Body of pancreas (tissue), 4 donors: ENCODE results near the gene TP53TG5. TPM values are rescaled to one million over a fixed set of nuclear protein-coding genes. Genes with fewer than 3 reads are reported as not detected.

ENCODE experiments used
- ATAC-seq: fragments of 150-250 bp; one replicate; pipeline ENCODE4 v1.9.1; 2016
- DNase-seq, 4 donors: peaks; one replicate each; pipeline ENCODE4 v3.0.0-alpha.2; 2019
- H3K27ac ChIP-seq, 4 donors: fragments of 200-600 bp; sonication (generic); 1 replicate in 3 of 4; 2 replicates in 1 of 4; pipeline versions ENCODE4 v1.5.1 to v1.6.1; 2016 to 2019; ENCODE audit warnings: mild to moderate bottlenecking in 1 of 4, mixed read lengths in 1 of 4, moderate library complexity in 1 of 4
- H3K27me3 ChIP-seq, 2 donors: fragments of 200-600 bp; sonication (generic); one replicate each; pipeline ENCODE4 v1.6.0; 2016; ENCODE audit warnings: mild to moderate bottlenecking in 1 of 2
- H3K36me3 ChIP-seq, 2 donors: fragments of 200-600 bp; sonication (generic); replicated peaks in 1 of 2; 2 replicates each; pipeline ENCODE4 v1.5.1; 2016; ENCODE audit warnings: low read depth in 2 of 2; ENCODE audit not compliant: insufficient read depth in 1 of 2
- H3K4me1 ChIP-seq: fragments of 200-600 bp; sonication (generic); one replicate; pipeline ENCODE4 v1.6.0; 2016
- H3K4me3 ChIP-seq, 2 donors: fragments of 200-600 bp; sonication (generic); 1 replicate in 1 of 2; 2 replicates in 1 of 2; pipeline ENCODE4 v1.5.1; 2016 to 2019
- H3K9me3 ChIP-seq, 3 donors: fragments of 200-600 bp; sonication (generic); 1 replicate in 2 of 3; 2 replicates in 1 of 3; pipeline ENCODE4 v1.5.1; 2016
- POLR2A ChIP-seq, 3 donors: fragments of 450-650 bp; IDR thresholded peaks; one replicate each; pipeline ENCODE4 v1.6.1; 2016; ENCODE audit warnings: antibody characterized with exemption in 3 of 3, mild to moderate bottlenecking in 2 of 3
- WGBS, 2 donors: methylation state at CpG; one replicate each; pipeline ENCODE4 v1.1.5; 2017; 5-methylcytosine and 5-hydroxymethylcytosine counted together
- intact Hi-C: fragments of 100-400 bp; cut with DNase I; formaldehyde crosslinking; loops from one replicate; pipeline ENCODE4 v1.15.1; 2023
- total RNA-seq, 2 donors: library from RNA; depleted of rRNA; stranded (reverse); fragments of >200 nt; gene quantifications; one replicate each; pipeline ENCODE4 v1.1.0, GENCODE V29; 2016
- TF ChIP-seq, protein P1 (sequence below), 7 experiments: fragments of 450-650 bp in 4 of 7; fragments of 200-600 bp in 3 of 7; sonication (generic) in 3 of 7; IDR thresholded peaks; one replicate each; pipeline ENCODE4 v1.5.1; 2016 to 2019; ENCODE audit warnings: antibody characterized with exemption in 7 of 7

TP53TG5 gene
- total RNA-seq, 2 donors from 2014 or later, result not detected

DNA sequence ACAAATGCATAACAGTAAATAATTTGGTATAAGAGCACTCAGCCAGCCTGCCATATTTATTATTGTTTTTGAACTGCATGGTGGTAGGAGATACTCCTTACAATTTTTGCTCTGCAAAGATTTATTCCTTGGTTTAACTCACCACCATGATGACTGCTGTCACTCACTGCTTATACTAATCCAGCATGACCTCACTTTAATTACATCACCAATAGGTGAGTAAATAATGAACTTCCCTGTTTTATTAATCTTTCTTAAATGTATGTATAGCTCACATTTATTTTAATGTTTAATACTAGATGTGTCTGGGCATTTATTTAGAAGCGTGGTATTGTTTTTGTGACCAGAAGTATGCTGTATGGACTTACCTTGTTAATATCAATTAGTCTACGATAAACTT, 12.8 kb upstream of the TP53TG5 start:
- no peak for DNase-seq
- intact Hi-C loops, result no loop called here
- Histone ChIP-seq H3K4me3 (no peak overlapping the region), H3K36me3 (no peaks in the 10 kb centered on the region), H3K4me1 (no peaks in the 10 kb centered on the region), H3K9me3 (no peaks in the 10 kb centered on the region), H3K27me3 (no peaks in the 10 kb centered on the region), H3K27ac (no peak overlapping the region)
- WGBS, 2 donors, result 84 to 89% methylated on average over 2 of the region's 2 CpGs
- no peak for ATAC-seq
- no peak for TF ChIP-seq POLR2A (IDR thresholded peaks at IDR 0.05)
- TF ChIP-seq, protein P1, sequence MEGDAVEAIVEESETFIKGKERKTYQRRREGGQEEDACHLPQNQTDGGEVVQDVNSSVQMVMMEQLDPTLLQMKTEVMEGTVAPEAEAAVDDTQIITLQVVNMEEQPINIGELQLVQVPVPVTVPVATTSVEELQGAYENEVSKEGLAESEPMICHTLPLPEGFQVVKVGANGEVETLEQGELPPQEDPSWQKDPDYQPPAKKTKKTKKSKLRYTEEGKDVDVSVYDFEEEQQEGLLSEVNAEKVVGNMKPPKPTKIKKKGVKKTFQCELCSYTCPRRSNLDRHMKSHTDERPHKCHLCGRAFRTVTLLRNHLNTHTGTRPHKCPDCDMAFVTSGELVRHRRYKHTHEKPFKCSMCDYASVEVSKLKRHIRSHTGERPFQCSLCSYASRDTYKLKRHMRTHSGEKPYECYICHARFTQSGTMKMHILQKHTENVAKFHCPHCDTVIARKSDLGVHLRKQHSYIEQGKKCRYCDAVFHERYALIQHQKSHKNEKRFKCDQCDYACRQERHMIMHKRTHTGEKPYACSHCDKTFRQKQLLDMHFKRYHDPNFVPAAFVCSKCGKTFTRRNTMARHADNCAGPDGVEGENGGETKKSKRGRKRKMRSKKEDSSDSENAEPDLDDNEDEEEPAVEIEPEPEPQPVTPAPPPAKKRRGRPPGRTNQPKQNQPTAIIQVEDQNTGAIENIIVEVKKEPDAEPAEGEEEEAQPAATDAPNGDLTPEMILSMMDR (IDR thresholded peaks at IDR 0.05), result no peak

DNA sequence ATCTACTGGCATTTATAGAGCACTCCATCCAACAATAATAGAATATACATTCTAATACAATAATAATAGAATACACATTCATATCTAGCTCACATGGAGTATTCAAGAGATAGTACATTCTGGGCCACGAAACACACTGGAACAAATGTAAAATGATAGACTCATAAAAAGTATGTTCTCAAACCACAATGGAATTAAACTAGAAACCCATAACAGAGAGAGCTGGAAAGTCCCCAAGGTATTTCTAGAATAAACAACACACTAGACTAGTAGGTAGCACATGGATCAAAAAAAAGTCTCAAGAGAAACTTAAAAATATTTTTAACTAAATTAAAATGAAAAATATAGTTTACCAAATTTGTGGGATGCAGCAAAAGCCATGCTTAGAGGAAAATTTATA, 9.1 kb upstream of the TP53TG5 start:
- no peak for TF ChIP-seq POLR2A (IDR thresholded peaks at IDR 0.05)
- TF ChIP-seq, protein P1 (IDR thresholded peaks at IDR 0.05), result no peak
- intact Hi-C loops, result no loop called here
- no peaks in the 10 kb centered on the region for H3K27me3 ChIP-seq
- H3K4me1 ChIP-seq, result no peaks in the 10 kb centered on the region
- no peak overlapping the region for H3K4me3 ChIP-seq
- ATAC-seq (no peak), DNase-seq (no peak)
- no peak overlapping the region for H3K27ac ChIP-seq
- WGBS, 2 donors, result 94 to 96% methylated on average over 1 of the region's 1 CpG
- H3K9me3 ChIP-seq, result no peaks in the 10 kb centered on the region
- H3K36me3 ChIP-seq, result no peaks in the 10 kb centered on the region

DNA sequence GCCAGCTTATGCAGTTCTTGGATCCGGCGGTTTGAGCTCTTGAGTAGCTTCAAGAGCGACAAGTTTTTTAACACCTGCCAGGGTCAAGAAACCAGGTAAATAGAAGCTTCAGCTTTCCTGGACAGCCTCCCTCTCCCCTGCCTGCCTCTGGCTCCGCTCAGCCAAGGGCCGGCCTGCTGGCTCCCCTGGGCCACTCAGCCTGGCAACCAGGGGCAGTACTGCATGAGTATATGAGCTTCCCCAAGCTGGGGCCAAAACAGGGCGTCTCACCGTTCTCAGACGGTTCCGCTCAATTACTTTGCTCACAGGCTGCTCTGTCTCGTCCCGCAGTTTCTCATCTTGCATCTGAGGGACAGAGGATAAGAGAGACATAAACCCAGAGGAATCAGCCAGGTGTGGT, 856 bp downstream of the TP53TG5 start:
- Histone ChIP-seq H3K27ac (no peak overlapping the region), H3K36me3 (no peaks in the 10 kb centered on the region), H3K9me3 (no peaks in the 10 kb centered on the region), H3K27me3 (no peaks in the 10 kb centered on the region), H3K4me3 (no peak overlapping the region), H3K4me1 (peaks cover 14% of the 10 kb centered on the region)
- DNase-seq, result no peak
- TF ChIP-seq, protein P1 (IDR thresholded peaks at IDR 0.05), result no peak
- no peak for ATAC-seq
- intact Hi-C loops, result loop anchor here (5.0 kb wide), 1 partner anchor 45 kb away; no protein-coding TSS in a partner anchor
- 79 to 83% methylated on average over 11 of the region's 11 CpGs for WGBS, 2 donors

DNA sequence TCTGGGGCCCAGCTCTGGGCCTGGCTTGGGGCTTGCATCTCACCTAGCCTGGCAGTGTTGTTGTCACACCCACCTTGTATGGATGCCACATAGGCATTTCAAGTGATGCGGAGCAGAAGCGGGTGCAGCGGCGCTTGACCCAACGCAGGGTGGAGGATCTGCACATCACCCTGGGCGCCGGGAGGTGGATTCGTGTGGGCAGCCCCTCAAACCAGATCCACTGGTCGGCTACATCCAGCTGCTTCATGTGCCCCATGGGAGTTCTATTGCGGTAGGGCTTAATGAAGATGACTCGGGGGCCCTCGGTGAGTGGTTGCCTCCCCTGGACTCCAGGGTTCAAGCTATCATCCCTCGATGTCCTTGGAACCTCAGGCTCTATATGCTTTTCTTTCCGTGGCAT, 3.2 kb downstream of the TP53TG5 start:
- 93 to 95% methylated on average over 13 to 14 of the region's 14 CpGs for WGBS, 2 donors
- Histone ChIP-seq H3K36me3 (no peaks in the 10 kb centered on the region), H3K27me3 (no peaks in the 10 kb centered on the region), H3K27ac (no peak overlapping the region), H3K9me3 (no peaks in the 10 kb centered on the region), H3K4me3 (no peak overlapping the region), H3K4me1 (peaks cover 14% of the 10 kb centered on the region)
- DNase-seq (no peak), ATAC-seq (no peak)
- intact Hi-C loops, result loop anchor here (5.0 kb wide), 1 partner anchor 47 kb away; no protein-coding TSS in a partner anchor
- TF ChIP-seq, protein P1 (IDR thresholded peaks at IDR 0.05), result no peak
- no peak for TF ChIP-seq POLR2A (IDR thresholded peaks at IDR 0.05)

DNA sequence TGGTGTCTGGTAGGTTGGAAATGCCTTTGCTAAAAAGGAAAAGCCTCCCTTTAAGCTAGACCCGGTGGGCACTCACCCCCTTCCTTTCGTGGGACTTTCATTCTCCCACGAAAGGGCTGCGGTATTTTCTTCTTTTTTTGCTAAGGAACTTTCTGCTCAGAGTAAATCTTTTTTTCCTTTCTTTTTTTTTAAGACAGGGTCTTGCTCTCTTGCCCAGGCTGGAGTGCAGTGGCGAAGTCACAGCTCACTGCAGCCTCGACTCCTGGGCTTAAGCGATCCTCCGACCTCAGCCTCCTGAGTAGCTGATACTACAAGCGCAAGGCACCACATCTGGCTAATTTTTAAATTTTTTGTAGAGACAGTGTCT, 4.0 kb downstream of the TP53TG5 start:
- DNase-seq, result no peak
- 43% methylated on average over 9 of the region's 9 CpGs for WGBS, 2 donors
- peaks cover 14% of the 10 kb centered on the region for H3K4me1 ChIP-seq
- H3K27me3 ChIP-seq, result no peaks in the 10 kb centered on the region
- TF ChIP-seq, protein P1 (IDR thresholded peaks at IDR 0.05), result no peak
- TF ChIP-seq POLR2A (IDR thresholded peaks at IDR 0.05), result no peak
- ATAC-seq, result no peak
- H3K27ac ChIP-seq, result peak overlapping the region in 2 of 4 donors; percentile 42 to 57
- no peaks in the 10 kb centered on the region for H3K36me3 ChIP-seq
- H3K9me3 ChIP-seq, result no peaks in the 10 kb centered on the region
- H3K4me3 ChIP-seq, result peak overlapping the region in 1 of 2 donors; percentile 10
- intact Hi-C loops, result no loop called here
